Osteoblast (primary cell): ENCODE results near the gene DLG3. TPM values are rescaled to one million over a fixed set of nuclear protein-coding genes. Genes with fewer than 3 reads are reported as not detected.

Experiments used
- DNase-seq: peaks from one replicate; pipeline ENCODE4 v3.0.0; 2011; ENCODE audit warnings: low spot score, mixed read lengths; ENCODE audit not compliant: insufficient read length; ENCODE audit errors: missing footprints
- H2AFZ ChIP-seq: 2 replicates; pipeline ENCODE4 v1.6.0; 2011; ENCODE audit warnings: mild to moderate bottlenecking, low read length
- H3K27ac ChIP-seq: 2 replicates; pipeline ENCODE4 v1.5.1; 2011; ENCODE audit warnings: mild to moderate bottlenecking, low read depth, low read length, moderate library complexity
- H3K27me3 ChIP-seq: 2 replicates; pipeline ENCODE4 v1.6.0; 2012; ENCODE audit warnings: mild to moderate bottlenecking, control low read depth, inconsistent platforms, low read length, moderate library complexity; ENCODE audit not compliant: insufficient read depth
- H3K36me3 ChIP-seq: 2 replicates; pipeline ENCODE4 v1.5.1; 2011; ENCODE audit warnings: mild to moderate bottlenecking, low read length, control low read depth, moderate library complexity; ENCODE audit not compliant: insufficient read depth
- H3K4me1 ChIP-seq: 2 replicates; pipeline ENCODE4 v1.5.1; 2011; ENCODE audit warnings: mild to moderate bottlenecking, low read length, control low read depth, moderate library complexity; ENCODE audit not compliant: insufficient read depth
- H3K4me2 ChIP-seq: 2 replicates; pipeline ENCODE4 v1.6.0; 2011; ENCODE audit warnings: mild to moderate bottlenecking, low read length; ENCODE audit not compliant: insufficient read depth
- H3K4me3 ChIP-seq: fragments of 200-600 bp; sonication (generic); 3 replicates; pipeline ENCODE4 v1.5.1; 2012; ENCODE audit warnings: mild to moderate bottlenecking, low read length, inconsistent platforms; ENCODE audit not compliant: insufficient read depth
- H3K79me2 ChIP-seq: 2 replicates; pipeline ENCODE4 v1.6.0; 2012; ENCODE audit warnings: mild to moderate bottlenecking, low read length, control low read depth, inconsistent platforms; ENCODE audit not compliant: insufficient read depth
- H3K9me3 ChIP-seq: 2 replicates; pipeline ENCODE4 v1.5.1; 2011; ENCODE audit warnings: low read depth, low read length, control low read depth
- H4K20me1 ChIP-seq: 2 replicates; pipeline ENCODE4 v1.6.0; 2012; ENCODE audit warnings: mild to moderate bottlenecking, low read length, control low read depth; ENCODE audit not compliant: insufficient read depth
- total RNA-seq: library from RNA; depleted of rRNA; stranded (reverse); fragments of >200 nt; gene quantifications from 2 replicates; pipeline ENCODE4 v1.2.3, GENCODE V29; 2012
- TF ChIP-seq, protein P1 (sequence below): IDR thresholded peaks from 2 replicates; pipeline ENCODE4 v1.5.1; 2011; ENCODE audit warnings: mild to moderate bottlenecking, low read depth, low read length, moderate library complexity; ENCODE audit errors: extremely low read depth

DLG3 gene
- total RNA-seq, 1 donor = 8.0 TPM

DNA sequence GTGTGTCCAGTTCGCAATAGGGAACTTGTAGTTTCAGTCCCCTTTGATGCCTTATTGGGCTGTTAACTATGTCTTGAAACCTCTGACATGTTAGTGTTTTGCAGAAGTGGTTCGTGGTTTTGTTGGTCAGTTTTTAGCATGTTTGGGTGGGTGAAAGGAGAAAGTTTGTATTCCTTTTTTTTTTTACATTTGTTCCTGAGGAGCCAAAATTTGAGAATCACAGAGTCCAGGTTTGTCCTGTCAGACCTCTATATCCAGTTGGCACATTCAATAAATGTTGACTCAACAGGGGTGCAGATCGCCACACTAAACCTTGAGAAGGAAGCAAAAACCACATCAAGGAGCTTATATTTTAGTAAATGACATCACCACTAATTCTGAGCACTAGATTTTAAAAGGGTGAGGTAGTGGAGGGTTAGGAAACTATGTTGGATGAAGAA is 26.2 kb downstream of the DLG3 start:
- Histone ChIP-seq H2AFZ (no peak overlapping the region), H3K4me3 (no peak overlapping the region), H3K4me2 (no peak overlapping the region), H4K20me1 (no peaks in the 10 kb centered on the region), H3K36me3 (no peaks in the 10 kb centered on the region), H3K4me1 (no peaks in the 10 kb centered on the region), H3K9me3 (no peaks in the 10 kb centered on the region), H3K79me2 (no peaks in the 10 kb centered on the region), H3K27ac (no peak overlapping the region), H3K27me3 (no peaks in the 10 kb centered on the region)
- no peak for DNase-seq
- TF ChIP-seq, protein P1, sequence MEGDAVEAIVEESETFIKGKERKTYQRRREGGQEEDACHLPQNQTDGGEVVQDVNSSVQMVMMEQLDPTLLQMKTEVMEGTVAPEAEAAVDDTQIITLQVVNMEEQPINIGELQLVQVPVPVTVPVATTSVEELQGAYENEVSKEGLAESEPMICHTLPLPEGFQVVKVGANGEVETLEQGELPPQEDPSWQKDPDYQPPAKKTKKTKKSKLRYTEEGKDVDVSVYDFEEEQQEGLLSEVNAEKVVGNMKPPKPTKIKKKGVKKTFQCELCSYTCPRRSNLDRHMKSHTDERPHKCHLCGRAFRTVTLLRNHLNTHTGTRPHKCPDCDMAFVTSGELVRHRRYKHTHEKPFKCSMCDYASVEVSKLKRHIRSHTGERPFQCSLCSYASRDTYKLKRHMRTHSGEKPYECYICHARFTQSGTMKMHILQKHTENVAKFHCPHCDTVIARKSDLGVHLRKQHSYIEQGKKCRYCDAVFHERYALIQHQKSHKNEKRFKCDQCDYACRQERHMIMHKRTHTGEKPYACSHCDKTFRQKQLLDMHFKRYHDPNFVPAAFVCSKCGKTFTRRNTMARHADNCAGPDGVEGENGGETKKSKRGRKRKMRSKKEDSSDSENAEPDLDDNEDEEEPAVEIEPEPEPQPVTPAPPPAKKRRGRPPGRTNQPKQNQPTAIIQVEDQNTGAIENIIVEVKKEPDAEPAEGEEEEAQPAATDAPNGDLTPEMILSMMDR = no peak

DNA sequence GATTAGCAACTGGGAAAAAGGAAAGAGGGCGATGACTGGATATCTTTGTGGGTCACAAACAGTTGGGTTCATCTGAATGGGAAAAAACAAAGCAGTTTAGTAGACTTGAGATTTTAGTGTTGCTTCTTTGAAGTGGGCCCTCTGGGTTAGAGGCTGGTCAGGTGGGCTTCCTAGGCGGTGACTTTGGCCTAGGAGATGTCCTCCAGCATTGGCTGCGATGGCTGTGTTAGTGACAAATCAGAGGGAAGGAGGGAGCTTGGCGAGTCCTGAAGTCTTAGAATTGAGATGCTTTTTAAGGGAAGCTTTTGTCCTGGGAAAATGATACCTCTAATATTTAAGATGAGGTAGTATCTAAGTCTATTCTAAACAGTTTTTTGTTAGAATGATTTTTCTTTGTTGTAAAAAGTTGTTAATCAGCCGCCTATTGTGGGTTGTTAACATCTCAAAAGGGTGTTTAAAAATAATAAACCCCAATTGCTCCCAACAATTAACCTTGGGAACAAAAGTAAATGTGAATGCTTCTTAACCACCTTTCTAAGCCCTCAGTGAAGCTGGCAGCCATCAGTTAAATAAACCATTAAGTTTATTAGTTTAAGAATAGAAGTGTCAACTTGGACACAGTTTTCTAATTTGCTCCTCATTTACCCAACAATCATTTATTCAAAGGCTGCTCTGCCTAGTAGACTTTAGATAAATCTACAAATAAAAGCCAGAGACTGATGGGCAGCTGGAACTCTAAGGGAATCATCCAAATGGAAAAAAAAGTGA is 31.7 kb downstream of the DLG3 start:
- TF ChIP-seq, protein P1 = no peak
- H3K4me1 ChIP-seq = peaks cover 39% of the 10 kb centered on the region
- peak overlapping the region; percentile 89 for H3K27ac ChIP-seq
- no peak overlapping the region for H3K4me3 ChIP-seq
- no peak for DNase-seq
- peak overlapping the region; percentile 63 for H3K4me2 ChIP-seq
- H3K79me2 ChIP-seq = no peaks in the 10 kb centered on the region
- H4K20me1 ChIP-seq = no peaks in the 10 kb centered on the region
- no peaks in the 10 kb centered on the region for H3K36me3 ChIP-seq
- no peak overlapping the region for H2AFZ ChIP-seq
- H3K9me3 ChIP-seq = no peaks in the 10 kb centered on the region
- H3K27me3 ChIP-seq = peaks cover 4% of the 10 kb centered on the region

GRCh38 chrX:70476934-70477733 is 32.5 kb downstream of the DLG3 start:
- no peaks in the 10 kb centered on the region for H3K79me2 ChIP-seq
- TF ChIP-seq, protein P1 = no peak
- H3K27ac ChIP-seq = peak overlapping the region; percentile 89
- peak overlapping the region; percentile 54 for H2AFZ ChIP-seq
- peaks cover 4% of the 10 kb centered on the region for H3K27me3 ChIP-seq
- no peaks in the 10 kb centered on the region for H4K20me1 ChIP-seq
- peak overlapping the region; percentile 7 for H3K4me3 ChIP-seq
- no peaks in the 10 kb centered on the region for H3K36me3 ChIP-seq
- peak overlapping the region; percentile 63 for H3K4me2 ChIP-seq
- peaks cover 42% of the 10 kb centered on the region for H3K4me1 ChIP-seq
- DNase-seq = peak; percentile 86
- H3K9me3 ChIP-seq = no peaks in the 10 kb centered on the region

DNA sequence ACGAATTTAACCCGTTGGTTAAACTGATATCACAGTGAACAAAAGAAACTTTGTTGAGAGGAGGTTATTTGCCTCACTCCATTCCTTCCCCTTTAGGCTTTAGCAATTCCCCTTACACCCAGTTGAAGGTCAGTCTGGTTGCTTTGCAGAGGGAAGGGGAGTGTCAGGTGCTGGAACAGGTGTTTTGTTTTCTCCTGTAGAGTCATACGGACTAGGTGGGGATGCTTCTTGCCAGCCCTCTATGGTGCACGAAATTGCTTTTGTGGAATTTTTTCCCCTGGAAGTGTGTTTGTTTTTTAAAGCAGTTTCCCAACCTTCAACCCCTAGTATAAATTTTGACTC is 33.1 kb downstream of the DLG3 start:
- H3K4me1 ChIP-seq = peaks cover 42% of the 10 kb centered on the region

More for the DNA sequence above, 33.1 kb downstream of the DLG3 start:
- H3K27ac ChIP-seq = peak overlapping the region; percentile 89
- H3K4me2 ChIP-seq = peak overlapping the region; percentile 63
- no peaks in the 10 kb centered on the region for H4K20me1 ChIP-seq
- H3K4me3 ChIP-seq = peak overlapping the region; percentile 7
- peaks cover 4% of the 10 kb centered on the region for H3K27me3 ChIP-seq
- TF ChIP-seq, protein P1 = no peak
- no peak for DNase-seq
- H3K36me3 ChIP-seq = no peaks in the 10 kb centered on the region
- H2AFZ ChIP-seq = peak overlapping the region; percentile 54
- no peaks in the 10 kb centered on the region for H3K79me2 ChIP-seq
- no peaks in the 10 kb centered on the region for H3K9me3 ChIP-seq
